Measurements from ENCODE around the gene RBPJ. TPM values are rescaled to one million over a fixed set of nuclear protein-coding genes. Genes with fewer than 3 reads are reported as not detected.

The RBPJ gene
- total RNA-seq, 1 donor from 2014 or later = 38.2 TPM

DNA sequence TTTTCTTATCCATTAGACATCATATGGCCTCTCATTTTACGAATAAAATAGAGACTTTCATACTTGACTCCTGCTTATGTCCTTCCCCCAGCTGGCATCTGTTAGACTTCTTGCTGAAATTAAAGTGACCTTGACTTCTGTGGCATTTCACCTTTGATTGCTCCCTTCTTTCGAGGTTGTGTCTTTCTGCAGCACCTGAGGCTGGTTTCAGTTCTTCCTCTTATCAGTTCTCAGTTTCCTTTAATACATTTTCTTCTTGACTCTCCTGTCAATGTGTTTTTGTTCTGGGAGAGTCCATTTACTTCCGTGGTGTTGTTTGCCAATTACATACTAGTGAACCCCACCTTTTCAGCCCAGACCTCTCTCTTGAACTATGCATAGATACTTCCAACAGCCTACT, 81.6 kb downstream of the RBPJ start:
- DNase-seq (ENCODE audit: low spot score) = no peak
- intact Hi-C loops (cut with DNase I) = no loop called here

GRCh38 chr4:26404743-26405206, 84.0 kb downstream of the RBPJ start:
- intact Hi-C loops (cut with DNase I) = no loop called here
- no peak for DNase-seq (ENCODE audit: low spot score)

- intact Hi-C loops (cut with DNase I) = no loop called here
Measured at GRCh38 chr4:26406346-26406975, 85.6 kb downstream of the RBPJ start.

DNA sequence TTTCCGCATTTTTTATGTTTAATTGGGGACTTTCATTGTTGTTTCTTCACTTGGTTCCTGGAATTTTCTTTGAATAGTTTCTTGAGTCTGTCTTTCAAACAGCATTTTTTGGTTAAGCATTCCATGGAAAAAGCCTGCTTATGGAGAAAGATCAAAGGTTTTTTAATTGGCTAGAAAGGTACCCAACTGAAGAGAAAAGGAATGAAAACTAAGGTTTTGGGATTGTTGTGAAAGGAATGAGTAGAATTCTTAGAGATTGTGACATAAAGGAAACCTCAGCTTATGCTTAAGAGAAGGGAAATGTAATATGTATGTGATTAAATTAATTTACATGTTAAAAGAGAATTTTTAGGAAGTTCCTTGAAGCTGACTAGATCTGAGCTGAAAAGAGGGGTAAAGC, 86.7 kb downstream of the RBPJ start:
- DNase-seq (ENCODE audit: low spot score) = no peak
- intact Hi-C loops (cut with DNase I) = no loop called here

More at GRCh38 chr4:26406346-26406975, 85.6 kb downstream of the RBPJ start:
- no peak for DNase-seq (ENCODE audit: low spot score)

DNA sequence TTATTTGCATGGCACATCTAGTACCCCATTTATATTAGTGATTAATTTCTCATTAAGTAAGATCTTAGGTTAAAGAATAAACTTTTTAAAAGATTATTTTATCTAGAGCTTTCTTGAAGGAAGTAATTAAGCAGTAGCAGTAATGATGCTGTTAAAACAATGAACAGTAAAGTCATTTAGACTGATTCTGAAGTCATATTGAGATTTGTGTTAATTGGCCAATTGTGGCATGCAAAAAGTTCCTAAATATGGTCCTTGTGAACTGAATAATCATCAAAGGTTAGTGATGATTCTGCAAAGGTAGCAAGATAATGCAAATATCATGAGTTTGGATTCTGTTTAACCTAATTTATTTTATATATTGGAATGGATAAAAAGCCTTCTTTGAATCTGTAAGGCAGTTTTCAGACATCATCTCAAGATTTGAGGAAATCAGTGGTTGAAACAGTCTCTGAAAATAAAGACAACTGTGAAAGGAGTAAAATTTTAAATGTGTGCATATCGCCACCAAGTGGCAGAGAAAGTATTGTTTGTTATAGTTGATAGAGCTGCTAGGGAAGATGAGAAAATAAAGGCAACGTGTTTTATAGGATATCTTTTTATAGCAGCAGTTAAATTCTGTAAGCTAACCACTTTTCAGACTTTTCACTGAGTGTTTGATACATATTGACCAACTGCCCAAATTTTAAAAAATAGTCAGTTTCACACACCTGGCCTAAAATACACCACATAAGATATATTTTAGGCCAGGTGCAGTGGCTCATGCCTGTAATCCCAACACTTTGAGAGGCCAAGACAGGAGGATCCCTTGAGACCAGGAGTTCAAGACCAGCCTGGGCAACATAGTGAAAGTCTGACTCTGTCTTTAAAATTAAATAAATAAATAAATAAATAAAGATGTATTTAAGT, 89.8 kb downstream of the RBPJ start:
- intact Hi-C loops (cut with DNase I) = loop anchor here (2.0 to 5.0 kb wide), 4 partner anchors 80 to 423 kb away; no protein-coding TSS in a partner anchor
- no peak for DNase-seq (ENCODE audit: low spot score)

- DNase-seq (ENCODE audit: low spot score) = no peak
Measured at GRCh38 chr4:26412381-26413372, 91.9 kb downstream of the RBPJ start.

GRCh38 chr4:26413582-26413981, 92.8 kb downstream of the RBPJ start:
- intact Hi-C loops (cut with DNase I) = loop anchor here (5.0 kb wide), 2 partner anchors 386 to 426 kb away; no protein-coding TSS in a partner anchor
- DNase-seq (ENCODE audit: low spot score) = no peak

More at GRCh38 chr4:26412381-26413372, 91.9 kb downstream of the RBPJ start:
- intact Hi-C loops (cut with DNase I) = loop anchor here (5.0 kb wide), 2 partner anchors 385 to 425 kb away; no protein-coding TSS in a partner anchor

GRCh38 chr4:26418107-26418506, 97.3 kb downstream of the RBPJ start:
- intact Hi-C loops (cut with DNase I) = no loop called here
- DNase-seq (ENCODE audit: low spot score) = no peak

- intact Hi-C loops (cut with DNase I) = no loop called here
- DNase-seq (ENCODE audit: low spot score) = no peak
Measured at GRCh38 chr4:26418850-26419249, 98.0 kb downstream of the RBPJ start.

DNA sequence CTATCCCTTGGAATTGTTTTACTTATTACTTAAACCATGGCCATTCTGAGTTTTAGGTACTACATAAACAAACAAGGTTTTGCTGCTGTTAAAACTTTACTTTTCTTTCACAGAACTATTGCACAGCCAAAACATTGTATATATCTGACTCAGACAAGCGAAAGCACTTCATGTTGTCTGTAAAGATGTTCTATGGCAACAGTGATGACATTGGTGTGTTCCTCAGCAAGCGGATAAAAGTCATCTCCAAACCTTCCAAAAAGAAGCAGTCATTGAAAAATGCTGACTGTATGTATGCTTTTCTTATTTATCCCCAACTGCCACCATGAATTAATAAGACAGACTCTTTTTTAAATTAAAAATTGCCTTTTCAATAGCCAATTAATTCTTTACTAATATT, 99.6 kb downstream of the RBPJ start:
- DNase-seq (ENCODE audit: low spot score) = no peak
- intact Hi-C loops (cut with DNase I) = loop anchor here (10.0 kb wide), 1 partner anchor 496 kb away; no protein-coding TSS in a partner anchor

- intact Hi-C loops (cut with DNase I) = loop anchor here (10.0 kb wide), 1 partner anchor 496 kb away; no protein-coding TSS in a partner anchor
- DNase-seq (ENCODE audit: low spot score) = no peak
Measured at GRCh38 chr4:26420913-26421312, 100.1 kb downstream of the RBPJ start.

- intact Hi-C loops (cut with DNase I) = loop anchor here (10.0 kb wide), 1 partner anchor 499 kb away; no protein-coding TSS in a partner anchor
- DNase-seq (ENCODE audit: low spot score) = no peak
Measured at GRCh38 chr4:26424153-26424552, 103.3 kb downstream of the RBPJ start.

DNA sequence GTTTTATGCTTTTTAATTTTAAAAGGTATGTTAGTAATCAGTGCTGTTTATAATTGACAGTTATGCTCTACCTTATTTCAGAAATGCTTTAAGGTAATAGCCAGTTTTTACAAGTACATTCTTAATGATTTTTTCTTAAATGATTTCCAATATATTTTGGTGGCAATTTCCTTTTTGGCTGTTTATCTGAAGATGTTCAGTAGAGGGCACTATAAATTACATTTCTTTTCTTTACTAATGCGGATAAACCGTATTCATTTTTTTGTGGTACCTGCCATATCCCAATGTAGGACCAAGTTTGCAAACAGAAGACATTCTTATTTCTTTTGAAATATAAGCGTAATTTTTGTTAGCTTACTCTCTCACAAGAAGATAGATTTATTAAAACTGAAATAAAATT, 104.0 kb downstream of the RBPJ start:
- no peak for DNase-seq (ENCODE audit: low spot score)
- intact Hi-C loops (cut with DNase I) = loop anchor here (10.0 kb wide), 1 partner anchor 500 kb away; no protein-coding TSS in a partner anchor

DNA sequence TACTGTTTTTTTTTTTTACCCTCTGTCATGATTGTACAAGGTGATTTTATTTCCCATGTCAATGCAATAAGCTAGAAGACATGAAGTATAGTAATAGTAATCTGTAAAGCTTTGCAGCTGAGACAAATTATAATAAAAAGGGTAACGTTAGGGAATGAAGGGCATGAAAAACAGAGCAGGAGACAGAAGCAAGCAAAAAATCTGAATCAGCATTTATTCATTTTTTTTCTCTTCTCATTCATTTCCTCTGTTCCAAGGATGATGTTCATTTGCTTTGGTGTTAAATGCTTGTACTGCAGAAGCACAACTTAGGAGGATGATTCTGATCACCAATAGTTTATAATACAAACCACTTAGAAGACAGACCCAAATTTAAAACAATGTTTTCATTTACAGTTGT, 105.1 kb downstream of the RBPJ start:
- intact Hi-C loops (cut with DNase I) = loop anchor here (10.0 kb wide), 1 partner anchor 501 kb away; no protein-coding TSS in a partner anchor

DNA sequence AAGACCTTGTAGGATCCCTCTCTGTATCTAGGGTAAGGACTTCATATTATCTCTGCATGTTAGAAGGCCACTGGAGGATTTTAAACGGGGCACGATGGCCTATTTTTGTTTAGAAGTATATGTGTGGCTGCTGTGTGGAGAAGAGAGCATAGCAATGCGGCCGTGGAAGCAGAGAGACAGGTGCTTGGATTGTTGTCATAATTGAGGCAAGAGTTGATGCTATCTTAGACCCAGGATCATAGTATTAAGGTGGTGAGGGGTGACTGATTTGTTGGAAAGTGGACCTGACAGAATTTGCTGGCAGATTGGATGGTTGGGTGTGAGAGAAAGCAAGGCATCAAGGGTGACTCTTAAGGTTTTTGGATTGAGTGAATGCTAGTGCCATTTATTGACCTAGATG, 106.1 kb downstream of the RBPJ start:
- intact Hi-C loops (cut with DNase I) = loop anchor here (10.0 kb wide), 1 partner anchor 502 kb away; no protein-coding TSS in a partner anchor
- no peak for DNase-seq (ENCODE audit: low spot score)

More for the DNA sequence above, 105.1 kb downstream of the RBPJ start:
- no peak for DNase-seq (ENCODE audit: low spot score)

GRCh38 chr4:26429910-26430309, 109.1 kb downstream of the RBPJ start:
- intact Hi-C loops (cut with DNase I) = loop anchor here (10.0 kb wide), 1 partner anchor 505 kb away; no protein-coding TSS in a partner anchor
- no peak for DNase-seq (ENCODE audit: low spot score)

DNA sequence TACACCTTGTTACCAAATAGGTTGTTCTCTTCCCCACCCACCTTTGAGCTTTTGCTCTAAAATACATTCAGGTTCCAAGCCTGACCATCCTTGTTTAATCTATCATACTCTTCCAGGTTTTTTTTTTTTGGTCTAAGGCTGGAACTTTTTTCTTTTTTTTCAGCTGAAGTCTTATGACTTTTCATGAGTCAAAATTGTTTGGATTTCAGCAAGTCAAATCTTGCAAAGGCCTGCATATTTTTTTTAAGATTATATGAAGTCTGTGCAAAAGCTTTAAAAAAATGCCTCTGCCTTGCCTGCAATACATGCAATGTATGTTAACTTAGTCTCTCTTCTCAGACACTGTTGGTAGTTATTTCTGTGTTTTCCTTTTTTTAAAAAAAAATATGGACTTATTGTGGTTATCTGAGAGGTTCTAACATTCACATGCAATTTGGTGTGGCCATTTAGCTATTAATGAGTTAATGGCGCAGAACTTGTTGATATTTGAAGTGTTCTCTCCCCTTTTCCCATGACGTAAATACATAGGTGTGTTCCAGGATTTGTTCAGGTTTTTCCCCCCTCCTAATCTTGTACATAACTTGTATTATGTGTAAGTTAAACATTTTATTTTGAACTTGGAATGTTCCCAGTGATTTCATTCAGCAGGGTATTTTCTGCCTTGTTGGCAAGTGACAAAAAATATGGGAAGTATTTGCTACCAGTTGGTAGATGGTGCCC, 110.8 kb downstream of the RBPJ start:
- no peak for DNase-seq (ENCODE audit: low spot score)
- intact Hi-C loops (cut with DNase I) = no loop called here

GRCh38 chr4:26432419-26432818, 111.6 kb downstream of the RBPJ start:
- intact Hi-C loops (cut with DNase I) = no loop called here
- no peak for DNase-seq (ENCODE audit: low spot score)

Measured in cardiac septum (tissue), 1 donor.